GM18873 (cell line): ENCODE measurements around the gene FGF3.

Experiments
- ATAC-seq: cut with Tn5 transposase; IDR thresholded peaks from one replicate; pipeline ENCODE4 v1.9.1; 2021; ENCODE audit warnings: mild to moderate bottlenecking, moderate library complexity, moderate number of reproducible peaks; ENCODE audit not compliant: unreplicated experiment, low FRiP score

Gene FGF3

GRCh38 chr11:69848201-69848600, 29.0 kb upstream of the FGF3 start:
- ATAC-seq = no peak

- no peak for ATAC-seq
These were observed 25.2 kb upstream of the FGF3 start for GRCh38 chr11:69844396-69844795.

GRCh38 chr11:69843529-69843921, 24.3 kb upstream of the FGF3 start:
- no peak for ATAC-seq

- ATAC-seq = no peak
These were observed 23.7 kb upstream of the FGF3 start for GRCh38 chr11:69842746-69843528.

- no peak for ATAC-seq
These were observed 22.9 kb upstream of the FGF3 start for GRCh38 chr11:69841859-69842698.

- ATAC-seq = no peak
These were observed 22.1 kb upstream of the FGF3 start for GRCh38 chr11:69841170-69841858.

GRCh38 chr11:69840371-69841169, 21.4 kb upstream of the FGF3 start:
- no peak for ATAC-seq

GRCh38 chr11:69839516-69839915, 20.3 kb upstream of the FGF3 start:
- ATAC-seq = no peak

GRCh38 chr11:69837791-69838190, 18.6 kb upstream of the FGF3 start:
- no peak for ATAC-seq

- ATAC-seq = no peak
These were observed 17.2 kb upstream of the FGF3 start for GRCh38 chr11:69836401-69836800.

- ATAC-seq = no peak
These were observed 15.9 kb upstream of the FGF3 start for GRCh38 chr11:69834811-69835800.

GRCh38 chr11:69834251-69834650, 15.0 kb upstream of the FGF3 start:
- ATAC-seq = no peak

GRCh38 chr11:69832561-69833413, 13.6 kb upstream of the FGF3 start:
- no peak for ATAC-seq

- no peak for ATAC-seq
These were observed 12.8 kb upstream of the FGF3 start for GRCh38 chr11:69831985-69832384.

GRCh38 chr11:69830086-69830485, 10.9 kb upstream of the FGF3 start:
- no peak for ATAC-seq

GRCh38 chr11:69828971-69829344, 9.7 kb upstream of the FGF3 start:
- no peak for ATAC-seq

- ATAC-seq = no peak
These were observed 9.2 kb upstream of the FGF3 start for GRCh38 chr11:69828276-69828970.

GRCh38 chr11:69826773-69827172, 7.6 kb upstream of the FGF3 start:
- ATAC-seq = no peak
